Panc1 (cell line): Measurements from ENCODE around the gene RSPH1. TPM values are rescaled to one million over a fixed set of nuclear protein-coding genes. Genes with fewer than 3 reads are reported as not detected.

ENCODE experiments used
- ATAC-seq: fragments of 200-7000 bp; cut with Tn5 transposase; 2 replicates; pipeline ENCODE4 v1.9.1; 2020; ENCODE audit warnings: mild to moderate bottlenecking, moderate library complexity
- BruUV-seq: library from RNA; stranded (reverse); fragments of 400-500 nt; replicated peaks from 2 replicates; lab custom pipeline; 2021; lab: Mats Ljungman, UMichigan
- CTCF ChIA-PET: fragments of 300-600 bp; sonication (Branson Sonifier 250); formaldehyde crosslinking; loops from one replicate; lab custom pipeline; 2022; ENCODE audit warnings: antibody characterized with exemption; lab: Charles Lee
- POLR2A ChIA-PET: fragments of 300-600 bp; sonication (Branson Sonifier 250); formaldehyde crosslinking; loops from one replicate; lab custom pipeline; 2022; ENCODE audit warnings: antibody characterized with exemption; lab: Charles Lee
- DNase-seq: peaks from one replicate; pipeline ENCODE4 v3.0.0-alpha.2; 2010; ENCODE audit warnings: low read depth, low spot score
- H3K27ac ChIP-seq: 2 replicates; pipeline ENCODE4 v1.5.1; 2011; ENCODE audit warnings: mild to moderate bottlenecking, low read length, inconsistent platforms
- H3K27me3 ChIP-seq: fragments of 200-500 bp; sonication (Bioruptor generic); 2 replicates; pipeline ENCODE4 v1.6.0; 2014; ENCODE audit warnings: low read length, inconsistent platforms; ENCODE audit not compliant: control insufficient read depth, insufficient read depth
- H3K36me3 ChIP-seq: fragments of 200-500 bp; sonication (Bioruptor generic); 2 replicates; pipeline ENCODE4 v1.5.1; 2014; ENCODE audit warnings: inconsistent platforms, mild to moderate bottlenecking, low read length, moderate library complexity; ENCODE audit not compliant: control insufficient read depth, insufficient read depth
- H3K4me1 ChIP-seq: 2 replicates; pipeline ENCODE4 v1.5.1; 2011; ENCODE audit warnings: inconsistent platforms, mild to moderate bottlenecking, low read length, moderate library complexity; ENCODE audit not compliant: control insufficient read depth, insufficient read depth
- H3K4me3 ChIP-seq, 2 experiments: 2 replicates each; pipeline ENCODE4 v1.5.1; 2011 to 2012; ENCODE audit warnings: low read depth in 2 of 2, low read length in 2 of 2, mild to moderate bottlenecking in 2 of 2, inconsistent platforms in 1 of 2, moderate library complexity in 1 of 2
- H3K9me3 ChIP-seq: fragments of 200-500 bp; sonication (Bioruptor generic); 2 replicates; pipeline ENCODE4 v1.5.1; 2014; ENCODE audit warnings: low read depth, mild to moderate bottlenecking, inconsistent platforms, low read length, moderate library complexity; ENCODE audit not compliant: control insufficient read depth, insufficient read depth
- POLR2AphosphoS5 ChIP-seq: IDR thresholded peaks from 2 replicates; pipeline ENCODE4 v1.6.1; 2012; ENCODE audit warnings: mild to moderate bottlenecking, low read depth, low read length, moderate library complexity
- SIN3A ChIP-seq: IDR thresholded peaks from 2 replicates; pipeline ENCODE4 v1.6.1; 2012; ENCODE audit warnings: low read depth, mild to moderate bottlenecking, low read length, moderate library complexity, borderline replicate concordance; ENCODE audit not compliant: insufficient read depth
- TCF7L2 ChIP-seq: IDR thresholded peaks from 2 replicates; pipeline ENCODE4 v1.6.1; 2011; ENCODE audit warnings: mild to moderate bottlenecking, low read depth, low read length, inconsistent platforms
- in situ Hi-C: cut with HindIII; loops from 2 replicates; pipeline ENCODE4 v1.10.0; 2016; ENCODE audit warnings: low sequenced_read_pairs, low pct_unique_long_range_greater_than_20kb
- intact Hi-C: fragments of 100-400 bp; cut with micrococcal nuclease; formaldehyde crosslinking; loops from one replicate; pipeline ENCODE4 v1.10.0; 2022; ENCODE audit not compliant: unreplicated experiment
- total RNA-seq: library from RNA; stranded (reverse); gene quantifications from one replicate; pipeline ENCODE4 v1.2.1, GENCODE V29; 2021; ENCODE audit not compliant: unreplicated experiment
- TF ChIP-seq, protein P1 (sequence below): fragments of 450-650 bp; IDR thresholded peaks from 2 replicates; pipeline ENCODE4 v1.5.1; 2017; ENCODE audit warnings: mild to moderate bottlenecking
- TF ChIP-seq, protein P2 (sequence below), 2 experiments: IDR thresholded peaks; 2 replicates each; pipeline ENCODE4 v1.6.1; 2011 to 2012; ENCODE audit warnings: low read depth in 2 of 2, control low read depth in 1 of 2, low read length in 1 of 2, mild to moderate bottlenecking in 1 of 2, moderate library complexity in 1 of 2; ENCODE audit not compliant: insufficient read depth in 1 of 2

RSPH1 gene
- total RNA-seq, 1 experiment from 2014 or later, result 0.46 TPM

- no peak overlapping the region for H3K4me3 ChIP-seq
- H3K27me3 ChIP-seq, result no peaks in the 10 kb centered on the region
- ATAC-seq (no peak), DNase-seq (no peak)
- H3K9me3 ChIP-seq, result no peaks in the 10 kb centered on the region
- no peak for TF ChIP-seq TCF7L2
- TF ChIP-seq, protein P1, sequence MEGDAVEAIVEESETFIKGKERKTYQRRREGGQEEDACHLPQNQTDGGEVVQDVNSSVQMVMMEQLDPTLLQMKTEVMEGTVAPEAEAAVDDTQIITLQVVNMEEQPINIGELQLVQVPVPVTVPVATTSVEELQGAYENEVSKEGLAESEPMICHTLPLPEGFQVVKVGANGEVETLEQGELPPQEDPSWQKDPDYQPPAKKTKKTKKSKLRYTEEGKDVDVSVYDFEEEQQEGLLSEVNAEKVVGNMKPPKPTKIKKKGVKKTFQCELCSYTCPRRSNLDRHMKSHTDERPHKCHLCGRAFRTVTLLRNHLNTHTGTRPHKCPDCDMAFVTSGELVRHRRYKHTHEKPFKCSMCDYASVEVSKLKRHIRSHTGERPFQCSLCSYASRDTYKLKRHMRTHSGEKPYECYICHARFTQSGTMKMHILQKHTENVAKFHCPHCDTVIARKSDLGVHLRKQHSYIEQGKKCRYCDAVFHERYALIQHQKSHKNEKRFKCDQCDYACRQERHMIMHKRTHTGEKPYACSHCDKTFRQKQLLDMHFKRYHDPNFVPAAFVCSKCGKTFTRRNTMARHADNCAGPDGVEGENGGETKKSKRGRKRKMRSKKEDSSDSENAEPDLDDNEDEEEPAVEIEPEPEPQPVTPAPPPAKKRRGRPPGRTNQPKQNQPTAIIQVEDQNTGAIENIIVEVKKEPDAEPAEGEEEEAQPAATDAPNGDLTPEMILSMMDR, result no peak
- no peak for TF ChIP-seq POLR2AphosphoS5
- no peak for TF ChIP-seq SIN3A
- TF ChIP-seq, protein P2, sequence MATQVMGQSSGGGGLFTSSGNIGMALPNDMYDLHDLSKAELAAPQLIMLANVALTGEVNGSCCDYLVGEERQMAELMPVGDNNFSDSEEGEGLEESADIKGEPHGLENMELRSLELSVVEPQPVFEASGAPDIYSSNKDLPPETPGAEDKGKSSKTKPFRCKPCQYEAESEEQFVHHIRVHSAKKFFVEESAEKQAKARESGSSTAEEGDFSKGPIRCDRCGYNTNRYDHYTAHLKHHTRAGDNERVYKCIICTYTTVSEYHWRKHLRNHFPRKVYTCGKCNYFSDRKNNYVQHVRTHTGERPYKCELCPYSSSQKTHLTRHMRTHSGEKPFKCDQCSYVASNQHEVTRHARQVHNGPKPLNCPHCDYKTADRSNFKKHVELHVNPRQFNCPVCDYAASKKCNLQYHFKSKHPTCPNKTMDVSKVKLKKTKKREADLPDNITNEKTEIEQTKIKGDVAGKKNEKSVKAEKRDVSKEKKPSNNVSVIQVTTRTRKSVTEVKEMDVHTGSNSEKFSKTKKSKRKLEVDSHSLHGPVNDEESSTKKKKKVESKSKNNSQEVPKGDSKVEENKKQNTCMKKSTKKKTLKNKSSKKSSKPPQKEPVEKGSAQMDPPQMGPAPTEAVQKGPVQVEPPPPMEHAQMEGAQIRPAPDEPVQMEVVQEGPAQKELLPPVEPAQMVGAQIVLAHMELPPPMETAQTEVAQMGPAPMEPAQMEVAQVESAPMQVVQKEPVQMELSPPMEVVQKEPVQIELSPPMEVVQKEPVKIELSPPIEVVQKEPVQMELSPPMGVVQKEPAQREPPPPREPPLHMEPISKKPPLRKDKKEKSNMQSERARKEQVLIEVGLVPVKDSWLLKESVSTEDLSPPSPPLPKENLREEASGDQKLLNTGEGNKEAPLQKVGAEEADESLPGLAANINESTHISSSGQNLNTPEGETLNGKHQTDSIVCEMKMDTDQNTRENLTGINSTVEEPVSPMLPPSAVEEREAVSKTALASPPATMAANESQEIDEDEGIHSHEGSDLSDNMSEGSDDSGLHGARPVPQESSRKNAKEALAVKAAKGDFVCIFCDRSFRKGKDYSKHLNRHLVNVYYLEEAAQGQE (IDR thresholded peaks at IDR 0.05; ENCODE audit: insufficient read depth in 1 of 2, low read depth in 2 of 2, low read length in 1 of 2), result no peak
- H3K36me3 ChIP-seq, result no peaks in the 10 kb centered on the region
- POLR2A ChIA-PET, result no interaction called here
- no peak overlapping the region for H3K27ac ChIP-seq
- CTCF ChIA-PET, result no interaction called here
- BruUV-seq, result no TSS peak
- H3K4me1 ChIP-seq, result no peaks in the 10 kb centered on the region
- in situ Hi-C loops (no loop called here), intact Hi-C loops (no loop called here)
Observed at GRCh38 chr21:42495027-42495426, 997 bp downstream of the RSPH1 start.

GRCh38 chr21:42493109-42494060 is 2.6 kb downstream of the RSPH1 start:
- no peak for DNase-seq
- Histone ChIP-seq H3K27me3 (no peaks in the 10 kb centered on the region), H3K4me3 (no peak overlapping the region), H3K4me1 (no peaks in the 10 kb centered on the region), H3K27ac (no peak overlapping the region), H3K36me3 (no peaks in the 10 kb centered on the region), H3K9me3 (no peaks in the 10 kb centered on the region)
- CTCF ChIA-PET, result no interaction called here
- in situ Hi-C loops, result no loop called here
- TF ChIP-seq, protein P1, result no peak
- TF ChIP-seq POLR2AphosphoS5, result no peak
- no peak for TF ChIP-seq SIN3A
- no peak for TF ChIP-seq TCF7L2
- TF ChIP-seq, protein P2 (IDR thresholded peaks at IDR 0.05; ENCODE audit: insufficient read depth in 1 of 2, low read depth in 2 of 2, low read length in 1 of 2), result no peak
- ATAC-seq, result no peak
- intact Hi-C loops, result no loop called here
- POLR2A ChIA-PET, result no interaction called here
- no TSS peak for BruUV-seq
